HUES64 (cell line): Measurements from ENCODE around the gene MT1H.

Experiments
- H3K27ac ChIP-seq: 2 replicates; pipeline ENCODE4 v1.7.0; 2013; ENCODE audit warnings: low read depth, low read length, inconsistent platforms
- H3K27me3 ChIP-seq: 2 replicates; pipeline ENCODE4 v1.6.1; 2013; ENCODE audit warnings: mild to moderate bottlenecking, low read length; ENCODE audit not compliant: insufficient read depth
- H3K36me3 ChIP-seq: 2 replicates; pipeline ENCODE4 v1.6.1; 2013; ENCODE audit warnings: mild to moderate bottlenecking, low read length; ENCODE audit not compliant: insufficient read depth
- H3K4me1 ChIP-seq: 2 replicates; pipeline ENCODE4 v1.6.1; 2013; ENCODE audit warnings: mild to moderate bottlenecking, low read length, moderate library complexity; ENCODE audit not compliant: insufficient read depth
- H3K4me3 ChIP-seq: 2 replicates; pipeline ENCODE4 v1.5.1; 2013; ENCODE audit warnings: mild to moderate bottlenecking, low read length, moderate library complexity
- H3K9ac ChIP-seq: 2 replicates; pipeline ENCODE4 v1.6.1; 2013; ENCODE audit warnings: mild to moderate bottlenecking, low read depth, low read length
- H3K9me3 ChIP-seq: 2 replicates; pipeline ENCODE4 v1.6.1; 2013; ENCODE audit warnings: low read depth, low read length; ENCODE audit not compliant: insufficient read depth
- WGBS: fragments of 150-250, 120-280 bp; methylation state at CpG from one replicate; pipeline ENCODE4 v1.1.7; 2013; ENCODE audit warnings: missing lambda C conversion rate; 5-methylcytosine and 5-hydroxymethylcytosine counted together

The MT1H gene

DNA sequence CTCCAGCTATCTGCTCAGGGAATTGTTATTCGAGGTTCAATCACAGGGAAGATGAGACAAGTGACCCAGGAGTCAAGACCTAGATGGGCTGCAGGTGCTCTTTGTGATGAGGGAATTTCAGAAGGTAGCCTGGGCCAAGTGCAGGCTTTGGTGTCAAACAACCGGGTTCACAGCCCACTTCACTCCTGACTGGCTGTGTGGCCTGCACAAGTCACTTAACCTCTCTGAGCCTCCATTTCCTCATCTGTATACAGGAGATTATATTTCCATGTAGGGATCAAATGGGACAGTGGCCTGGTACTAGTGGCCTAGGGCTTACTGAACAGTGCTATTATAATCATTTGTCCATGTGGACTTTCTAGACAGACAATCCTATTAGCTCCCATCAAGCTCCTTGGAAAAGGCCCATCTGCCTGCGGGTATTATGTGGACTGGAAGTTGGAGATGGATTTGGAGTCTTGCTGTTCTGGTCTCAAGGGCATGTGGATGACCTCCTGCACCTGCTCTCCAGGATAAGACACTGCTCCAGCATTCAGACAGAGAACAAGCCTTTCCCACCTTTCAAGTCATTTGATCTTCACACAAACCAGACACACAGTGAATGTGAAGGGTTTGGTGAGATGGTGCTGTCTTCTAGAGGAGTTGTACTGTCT, 9.6 kb downstream of the MT1H start:
- Histone ChIP-seq H3K27ac (no peak overlapping the region), H3K36me3 (no peaks in the 10 kb centered on the region; the same call in 1 of the 2 replicates), H3K4me1 (peaks cover 23% of the 10 kb centered on the region; the same call in 1 of the 2 replicates), H3K4me3 (no peak overlapping the region), H3K9ac (no peak overlapping the region), H3K9me3 (no peaks in the 10 kb centered on the region), H3K27me3 (peaks cover 92% of the 10 kb centered on the region)
- 99% methylated on average over 3 of the region's 3 CpGs for WGBS

DNA sequence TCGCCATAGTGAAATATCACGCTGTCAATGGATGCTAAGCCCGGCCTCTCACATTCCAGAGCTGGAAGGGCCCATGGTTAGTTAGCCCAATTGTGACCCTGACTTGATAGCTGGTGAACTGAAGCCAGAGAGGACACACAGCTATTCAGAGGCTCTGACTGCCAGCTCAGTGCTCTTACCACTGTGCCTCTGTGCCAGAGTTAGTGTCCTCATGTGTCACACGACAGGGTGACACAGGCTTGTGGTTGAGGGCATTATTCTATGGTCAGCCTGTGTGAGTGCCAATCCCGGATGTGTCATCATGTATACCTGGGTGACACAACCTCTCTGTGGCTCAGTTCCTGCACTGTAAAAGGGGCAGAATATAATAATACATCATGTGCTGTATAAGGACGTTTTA, 10.2 kb downstream of the MT1H start:
- Histone ChIP-seq H3K27me3 (peaks cover 86% of the 10 kb centered on the region), H3K9ac (no peak overlapping the region), H3K4me1 (peaks cover 18% of the 10 kb centered on the region; the same call in 1 of the 2 replicates), H3K27ac (no peak overlapping the region), H3K9me3 (no peaks in the 10 kb centered on the region), H3K4me3 (no peak overlapping the region), H3K36me3 (no peaks in the 10 kb centered on the region; the same call in 1 of the 2 replicates)
- WGBS = 84% methylated on average over 6 of the region's 6 CpGs

DNA sequence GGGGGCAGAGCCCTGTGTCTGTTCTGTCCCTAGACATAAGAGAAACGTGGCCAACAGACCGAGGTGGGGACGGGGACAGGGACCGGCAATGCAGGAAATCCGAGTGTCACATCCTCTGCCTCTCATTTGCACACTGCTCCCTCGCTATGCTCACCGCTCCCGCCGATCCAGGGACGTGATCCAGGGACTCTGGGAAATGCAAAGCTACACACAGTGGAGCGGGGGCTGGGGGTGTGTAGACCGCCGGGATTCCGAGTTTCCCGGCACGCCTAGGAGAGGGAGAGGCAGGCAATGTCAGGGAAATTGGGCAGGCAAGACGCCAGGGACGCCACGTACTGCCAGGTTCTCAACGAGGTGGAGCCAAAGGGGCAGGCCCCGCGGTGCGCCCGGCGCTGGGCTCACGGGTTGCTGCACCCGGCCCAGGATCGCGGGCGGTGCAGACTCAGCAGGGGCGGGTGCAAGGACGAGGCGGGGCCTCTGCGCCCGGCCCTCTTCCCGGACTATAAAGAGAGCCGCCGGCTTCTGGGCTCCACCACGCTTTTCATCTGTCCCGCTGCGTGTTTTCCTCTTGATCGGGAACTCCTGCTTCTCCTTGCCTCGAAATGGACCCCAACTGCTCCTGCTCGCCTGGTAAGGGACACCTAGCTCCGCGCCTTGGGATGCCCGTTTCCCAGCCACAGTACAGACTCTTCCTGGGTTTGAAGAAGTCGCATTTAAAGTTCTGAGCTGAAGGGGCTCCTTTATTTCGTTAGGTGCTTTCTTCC, 12.5 kb downstream of the MT1H start, which contains the start of gene MT1X:
Gene MT1X (plus strand): TSS at position 532 of the 764 bp plus-strand sequence. CDS start 71 bp downstream, at position 603.
- Histone ChIP-seq H3K4me3 (peak within 1 kb of the TSS; percentile 69), H3K9ac (peak within 1 kb of the TSS; percentile 55), H3K9me3 (0 out of 2 replicates have a peak, but pooled peaks cover 4% of the 10 kb centered on the region), H3K27ac (no peak within 1 kb of the TSS), H3K27me3 (peaks cover 70% of the 10 kb centered on the region), H3K4me1 (peaks cover 18% of the 10 kb centered on the region; the same call in 1 of the 2 replicates), H3K36me3 (no peaks in the 10 kb centered on the region; the same call in 1 of the 2 replicates)
- WGBS = 1% methylated on average over 49 of the region's 49 CpGs

DNA sequence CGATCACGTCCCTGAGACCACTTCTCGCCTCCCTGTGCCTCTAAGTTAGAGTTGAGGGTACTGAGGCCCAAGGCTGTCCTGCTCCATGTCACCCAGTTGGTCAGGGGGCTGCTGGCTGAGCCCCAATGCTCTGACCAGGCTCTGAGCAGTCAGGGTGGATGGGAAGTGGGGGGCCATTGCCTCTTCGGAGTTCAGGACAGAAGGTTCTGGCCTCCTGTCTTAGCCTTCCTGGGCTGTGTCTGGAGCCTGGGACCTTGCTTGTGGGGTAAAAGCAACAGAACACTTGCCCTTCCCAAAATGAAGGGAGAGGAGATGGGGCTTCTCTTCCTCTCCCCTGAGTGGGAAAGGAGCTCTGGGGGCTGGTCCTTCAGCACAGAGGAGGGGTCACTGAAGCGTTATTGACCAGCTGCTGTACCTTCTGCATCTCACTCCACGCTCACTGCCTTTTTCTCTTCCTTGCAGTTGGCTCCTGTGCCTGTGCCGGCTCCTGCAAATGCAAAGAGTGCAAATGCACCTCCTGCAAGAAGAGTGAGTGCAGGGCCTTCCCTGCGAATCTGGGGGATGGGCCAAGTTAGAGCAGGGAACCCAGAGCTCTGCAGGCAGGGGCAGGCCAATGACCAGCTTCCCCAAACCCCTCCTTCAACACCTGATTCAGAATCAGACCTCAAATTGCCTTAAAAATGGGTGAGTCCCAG, 13.2 kb downstream of the MT1H start:
- Histone ChIP-seq H3K27me3 (peaks cover 63% of the 10 kb centered on the region), H3K9me3 (0 out of 2 replicates have a peak, but pooled peaks cover 4% of the 10 kb centered on the region), H3K27ac (no peak overlapping the region), H3K36me3 (no peaks in the 10 kb centered on the region; the same call in 1 of the 2 replicates), H3K9ac (peak overlapping the region; percentile 54), H3K4me3 (peak overlapping the region; percentile 69), H3K4me1 (peaks cover 18% of the 10 kb centered on the region; the same call in 1 of the 2 replicates)
- WGBS = 7% methylated on average over 8 of the region's 8 CpGs

DNA sequence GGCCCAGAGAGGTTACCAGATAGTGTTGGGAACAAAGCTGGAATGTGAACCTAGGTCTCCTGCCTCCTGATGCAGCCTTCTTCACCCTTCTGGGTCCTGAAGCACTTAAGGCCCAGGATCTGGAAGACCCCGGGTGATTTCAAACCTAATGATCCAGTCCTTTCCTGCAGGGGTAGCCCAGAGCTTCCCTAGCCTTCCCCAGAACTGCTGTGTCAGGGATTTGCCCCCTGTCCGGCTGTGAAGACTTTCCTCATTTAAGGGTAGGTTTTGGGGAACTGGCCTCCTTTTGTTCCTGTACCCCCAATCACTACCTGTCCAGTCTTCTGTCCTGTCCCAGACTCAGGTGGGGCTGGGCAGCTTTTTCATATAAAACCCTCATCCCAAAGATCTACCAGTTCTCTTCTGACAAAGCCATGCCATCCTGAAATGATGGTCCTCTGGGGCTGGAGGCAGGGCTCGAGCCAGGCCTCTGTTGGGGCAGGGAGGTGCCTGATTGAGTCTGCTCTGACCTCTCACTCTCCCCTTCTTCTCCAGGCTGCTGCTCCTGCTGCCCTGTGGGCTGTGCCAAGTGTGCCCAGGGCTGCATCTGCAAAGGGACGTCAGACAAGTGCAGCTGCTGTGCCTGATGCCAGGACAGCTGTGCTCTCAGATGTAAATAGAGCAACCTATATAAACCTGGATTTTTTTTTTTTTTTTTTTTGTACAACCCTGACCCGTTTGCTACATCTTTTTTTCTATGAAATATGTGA, 14.0 kb downstream of the MT1H start:
- no peak overlapping the region for H3K9ac ChIP-seq
- no peak overlapping the region for H3K27ac ChIP-seq
- H3K36me3 ChIP-seq = no peaks in the 10 kb centered on the region; the same call in 1 of the 2 replicates
- WGBS = 78% methylated on average over 4 of the region's 5 CpGs
- peak overlapping the region; percentile 69; the same call in 1 of the 2 replicates for H3K4me3 ChIP-seq
- peaks cover 18% of the 10 kb centered on the region; the same call in 1 of the 2 replicates for H3K4me1 ChIP-seq
- peaks cover 57% of the 10 kb centered on the region for H3K27me3 ChIP-seq
- H3K9me3 ChIP-seq = 0 out of 2 replicates have a peak, but pooled peaks cover 4% of the 10 kb centered on the region

DNA sequence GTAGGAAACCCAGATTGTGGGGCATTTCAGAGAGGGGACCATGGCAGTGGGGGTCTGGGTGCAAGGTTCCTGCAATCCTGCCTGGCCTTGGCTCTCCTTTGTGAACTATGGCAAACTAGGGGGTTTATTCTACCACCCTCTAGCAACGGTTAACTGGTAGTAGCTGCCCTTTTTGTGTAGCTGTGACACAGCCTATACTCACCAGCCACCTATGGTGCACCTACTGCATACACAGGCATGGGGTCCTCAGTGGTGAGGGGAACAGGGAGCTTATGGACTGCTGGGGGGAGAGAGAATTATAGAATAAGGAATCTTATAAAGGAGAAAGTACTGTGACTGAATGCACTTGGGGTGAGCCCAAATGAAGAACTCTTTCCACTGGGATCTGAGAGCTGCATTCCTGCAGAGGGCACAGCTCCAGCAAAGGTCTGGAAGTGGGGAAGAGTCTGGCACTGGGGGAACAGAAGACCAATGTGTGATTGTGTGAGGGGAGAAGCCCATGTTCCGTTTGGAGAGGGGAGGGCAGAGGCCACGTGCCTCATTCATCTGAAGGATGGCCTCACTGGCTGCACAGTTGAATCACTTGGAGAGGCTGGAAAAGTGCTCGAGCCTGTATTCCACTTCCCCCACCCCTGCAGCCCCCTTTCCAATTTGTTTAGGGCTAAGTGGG, 14.8 kb downstream of the MT1H start:
- no peak overlapping the region for H3K9ac ChIP-seq
- 66% methylated on average over 4 of the region's 4 CpGs for WGBS
- peaks cover 50% of the 10 kb centered on the region for H3K27me3 ChIP-seq
- no peak overlapping the region for H3K27ac ChIP-seq
- H3K9me3 ChIP-seq = 0 out of 2 replicates have a peak, but pooled peaks cover 4% of the 10 kb centered on the region
- no peaks in the 10 kb centered on the region; the same call in 1 of the 2 replicates for H3K36me3 ChIP-seq
- H3K4me1 ChIP-seq = peaks cover 21% of the 10 kb centered on the region; the same call in 1 of the 2 replicates
- no peak overlapping the region for H3K4me3 ChIP-seq

DNA sequence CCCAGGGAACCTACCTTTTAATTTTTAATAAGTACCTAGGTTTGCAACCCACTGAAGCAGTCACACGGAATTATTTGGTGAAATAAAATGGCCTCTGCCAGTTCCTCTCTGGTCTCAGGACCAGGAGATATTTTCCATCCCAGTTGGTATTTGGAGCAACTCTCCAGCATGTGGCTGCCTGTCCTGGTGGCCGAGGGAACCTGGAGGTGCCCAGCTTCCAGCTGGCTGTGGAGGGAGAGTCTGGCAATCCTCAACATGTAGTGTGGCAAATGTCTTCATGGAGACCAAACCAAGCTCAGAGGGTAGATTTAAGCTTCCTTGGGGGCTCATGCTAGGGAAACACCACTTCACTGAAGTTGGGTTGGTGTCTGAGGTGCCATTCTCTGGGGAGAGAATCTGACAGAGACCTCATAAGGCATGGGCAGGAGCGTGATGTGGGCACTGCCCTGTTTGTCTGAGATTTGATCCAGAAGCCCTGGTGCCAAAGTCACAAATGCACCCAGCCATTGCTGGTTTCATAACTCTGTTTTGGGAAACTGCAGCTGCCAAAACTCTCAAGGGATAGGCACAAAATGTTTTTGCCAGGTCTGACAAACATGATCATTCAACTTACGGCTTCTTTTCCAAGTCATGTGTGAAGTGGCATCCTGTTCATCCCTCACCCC, 15.4 kb downstream of the MT1H start:
- Histone ChIP-seq H3K4me1 (peaks cover 24% of the 10 kb centered on the region; the same call in 1 of the 2 replicates), H3K4me3 (no peak overlapping the region), H3K9ac (no peak overlapping the region), H3K36me3 (no peaks in the 10 kb centered on the region; the same call in 1 of the 2 replicates), H3K9me3 (0 out of 2 replicates have a peak, but pooled peaks cover 4% of the 10 kb centered on the region), H3K27me3 (peaks cover 43% of the 10 kb centered on the region), H3K27ac (no peak overlapping the region)
- 94% methylated on average over 4 of the region's 4 CpGs for WGBS

DNA sequence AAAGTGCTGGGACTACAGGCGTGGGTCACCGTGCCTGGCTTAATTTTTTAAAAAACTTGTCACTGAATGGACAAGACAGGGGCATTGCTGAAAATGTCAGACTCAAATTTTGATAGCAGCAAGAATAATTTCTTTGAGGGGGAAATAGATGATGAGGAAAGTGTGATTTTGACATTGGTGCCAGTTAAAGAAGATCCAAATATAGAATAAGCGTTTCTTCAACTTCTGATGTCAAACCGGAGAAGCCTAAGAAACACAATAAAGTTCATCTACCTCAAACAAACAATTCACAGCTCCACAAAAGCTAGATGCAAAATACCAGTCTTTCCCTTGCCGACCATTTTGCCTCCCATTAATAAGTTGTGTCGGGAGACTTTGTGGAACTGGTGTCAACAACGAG, 17.1 kb downstream of the MT1H start:
- H3K4me1 ChIP-seq = peaks cover 19% of the 10 kb centered on the region; the same call in 1 of the 2 replicates
- H3K27ac ChIP-seq = no peak overlapping the region
- 97% methylated on average over 7 of the region's 7 CpGs for WGBS

DNA sequence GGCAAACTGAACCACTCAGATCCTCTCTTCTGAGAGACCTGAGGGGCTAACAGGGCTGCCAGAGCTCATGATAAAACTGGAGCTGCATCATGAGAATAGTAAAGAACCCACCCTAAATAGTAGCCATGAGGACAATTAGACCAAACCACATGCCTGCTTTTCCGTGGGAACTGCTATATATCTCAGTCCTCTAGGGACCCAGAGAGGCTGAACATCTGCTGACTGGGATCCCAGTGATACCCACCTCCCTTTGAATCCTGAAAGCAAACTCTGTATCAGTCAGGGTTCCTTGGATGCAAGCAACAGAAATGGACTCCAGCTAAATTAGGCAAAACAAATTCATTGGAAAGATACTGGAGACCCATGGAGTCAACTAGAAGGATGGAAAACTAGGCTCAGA, 19.1 kb downstream of the MT1H start:
- no peak overlapping the region for H3K4me3 ChIP-seq
- H3K27ac ChIP-seq = no peak overlapping the region
- 47% methylated on average over 1 of the region's 1 CpG for WGBS

More for the DNA sequence above, 17.1 kb downstream of the MT1H start:
- 0 out of 2 replicates have a peak, but pooled peaks cover 4% of the 10 kb centered on the region for H3K9me3 ChIP-seq
- H3K9ac ChIP-seq = no peak overlapping the region
- no peaks in the 10 kb centered on the region; the same call in 1 of the 2 replicates for H3K36me3 ChIP-seq
- H3K27me3 ChIP-seq = peaks cover 26% of the 10 kb centered on the region
- no peak overlapping the region for H3K4me3 ChIP-seq

More for the DNA sequence above, 19.1 kb downstream of the MT1H start:
- H3K9ac ChIP-seq = no peak overlapping the region
- H3K4me1 ChIP-seq = 0 out of 2 replicates have a peak, but pooled peaks cover 6% of the 10 kb centered on the region
- H3K27me3 ChIP-seq = peaks cover 7% of the 10 kb centered on the region; the same call in 1 of the 2 replicates
- H3K36me3 ChIP-seq = no peaks in the 10 kb centered on the region; the same call in 1 of the 2 replicates
- H3K9me3 ChIP-seq = 0 out of 2 replicates have a peak, but pooled peaks cover 4% of the 10 kb centered on the region
